HEK293 (cell line): Measurements from ENCODE around the gene PRDM5.

Source experiments
- CTCF ChIA-PET: fragments of 350-600 bp; formaldehyde crosslinking; extraction: SDS; loops from one replicate; lab custom pipeline; 2021; ENCODE audit warnings: antibody characterized with exemption; lab: Yijun Ruan, JAX
- POLR2A ChIA-PET: fragments of 300-600 bp; formaldehyde crosslinking; extraction: SDS; loops from one replicate; lab custom pipeline; 2020; ENCODE audit warnings: antibody characterized with exemption, inconsistent platforms; lab: Yijun Ruan, JAX
- H3K27ac ChIP-seq: fragments of 200-500 bp; sonication (Bioruptor generic); 2 replicates; pipeline ENCODE4 v1.5.1; 2014; ENCODE audit warnings: low read depth, low read length, control low read depth, inconsistent platforms; ENCODE audit errors: extremely low read depth
- H3K36me3 ChIP-seq, 2 experiments: fragments of 200-500 bp in 1 of 2; sonication (Bioruptor generic) in 1 of 2; 1 replicate in 1 of 2; 2 replicates in 1 of 2; pipeline ENCODE4 v1.5.1; 2014 to 2017; ENCODE audit warnings: inconsistent platforms in 2 of 2, low read length in 2 of 2; ENCODE audit not compliant: control insufficient read depth in 2 of 2, insufficient read depth in 1 of 2
- H3K4me1 ChIP-seq: fragments of 200-500 bp; sonication (Bioruptor generic); 2 replicates; pipeline ENCODE4 v1.5.1; 2014; ENCODE audit warnings: mild to moderate bottlenecking, low read length, inconsistent platforms; ENCODE audit not compliant: control insufficient read depth, insufficient read depth
- H3K4me3 ChIP-seq: 2 replicates; pipeline ENCODE4 v1.5.1; 2011; ENCODE audit warnings: low read depth, mild to moderate bottlenecking, control low read depth, low read length, moderate library complexity
- H3K9me3 ChIP-seq: fragments of 200-500 bp; sonication (Bioruptor generic); 2 replicates; pipeline ENCODE4 v1.5.1; 2014; ENCODE audit warnings: low read depth, low read length, inconsistent platforms; ENCODE audit not compliant: control insufficient read depth, insufficient read depth
- KLF16 ChIP-seq: fragments of 450-650 bp; formaldehyde crosslinking; IDR thresholded peaks from 2 replicates; pipeline ENCODE4 v1.5.1; 2017; ENCODE audit warnings: missing biosample characterization, missing genetic modification characterization
- KLF9 ChIP-seq: fragments of 450-650 bp; formaldehyde crosslinking; IDR thresholded peaks from 2 replicates; pipeline ENCODE4 v1.5.1; 2016; ENCODE audit warnings: missing biosample characterization, missing genetic modification characterization, low read depth
- PRDM4 ChIP-seq: fragments of 450-650 bp; formaldehyde crosslinking; IDR thresholded peaks from 2 replicates; pipeline ENCODE4 v1.5.1; 2017; ENCODE audit warnings: missing biosample characterization, missing genetic modification characterization
- WT1 ChIP-seq: fragments of 450-650 bp; formaldehyde crosslinking; IDR thresholded peaks from 2 replicates; pipeline ENCODE4 v1.5.1; 2016; ENCODE audit warnings: missing biosample characterization, missing genetic modification characterization
- ZBTB6 ChIP-seq: fragments of 450-650 bp; formaldehyde crosslinking; IDR thresholded peaks from 2 replicates; pipeline ENCODE4 v1.5.1; 2017; ENCODE audit warnings: missing biosample characterization, missing genetic modification characterization
- ZNF146 ChIP-seq: fragments of 450-650 bp; formaldehyde crosslinking; IDR thresholded peaks from 2 replicates; pipeline ENCODE4 v1.5.1; 2016; ENCODE audit warnings: missing biosample characterization, missing genetic modification characterization
- ZNF274 ChIP-seq, 2 experiments: fragments of 200-500 bp in 1 of 2; fragments of 450-650 bp in 1 of 2; sonication (Bioruptor generic) in 1 of 2; formaldehyde crosslinking in 1 of 2; IDR thresholded peaks; 2 replicates each; pipeline versions ENCODE4 v1.5.1 to v1.6.1; 2014 to 2016; ENCODE audit warnings: borderline replicate concordance in 1 of 2, inconsistent platforms in 1 of 2, low read length in 1 of 2, missing biosample characterization in 1 of 2, missing genetic modification characterization in 1 of 2
- ZNF394 ChIP-seq: fragments of 450-650 bp; formaldehyde crosslinking; IDR thresholded peaks from 2 replicates; pipeline ENCODE4 v1.5.1; 2016; ENCODE audit warnings: missing biosample characterization, missing genetic modification characterization, mild to moderate bottlenecking, moderate library complexity, borderline replicate concordance
- ZNF426 ChIP-seq: fragments of 450-650 bp; formaldehyde crosslinking; IDR thresholded peaks from 2 replicates; pipeline ENCODE4 v1.5.1; 2017; ENCODE audit warnings: missing biosample characterization, missing genetic modification characterization, mild to moderate bottlenecking, inconsistent platforms, moderate library complexity
- ZNF514 ChIP-seq: fragments of 450-650 bp; formaldehyde crosslinking; IDR thresholded peaks from 2 replicates; pipeline ENCODE4 v1.5.1; 2016; ENCODE audit warnings: missing biosample characterization, missing genetic modification characterization
- ZNF544 ChIP-seq: fragments of 450-650 bp; formaldehyde crosslinking; IDR thresholded peaks from 2 replicates; pipeline ENCODE4 v1.5.0; 2017; ENCODE audit warnings: missing biosample characterization, missing genetic modification characterization
- ZNF585B ChIP-seq: fragments of 450-650 bp; formaldehyde crosslinking; IDR thresholded peaks from 2 replicates; pipeline ENCODE4 v1.5.1; 2016; ENCODE audit warnings: missing biosample characterization, missing genetic modification characterization
- ZNF626 ChIP-seq: fragments of 450-650 bp; sonication (Bioruptor Pico); formaldehyde crosslinking; IDR thresholded peaks from 2 replicates; pipeline ENCODE4 v1.5.1; 2018; ENCODE audit warnings: missing biosample characterization, missing genetic modification characterization, inconsistent platforms
- ZNF654 ChIP-seq: fragments of 450-650 bp; formaldehyde crosslinking; IDR thresholded peaks from 2 replicates; pipeline ENCODE4 v1.5.1; 2016; ENCODE audit warnings: low read depth, missing biosample characterization, missing genetic modification characterization
- ZNF658 ChIP-seq: fragments of 450-650 bp; formaldehyde crosslinking; IDR thresholded peaks from 2 replicates; pipeline ENCODE4; 2016; ENCODE audit warnings: missing biosample characterization, missing genetic modification characterization
- ZNF677 ChIP-seq: fragments of 450-650 bp; IDR thresholded peaks from 2 replicates; pipeline ENCODE4 v1.5.0; 2018; ENCODE audit warnings: missing biosample characterization, mild to moderate bottlenecking, missing genetic modification characterization, moderate library complexity
- ZNF701 ChIP-seq: fragments of 450-650 bp; formaldehyde crosslinking; IDR thresholded peaks from 2 replicates; pipeline ENCODE4 v1.5.1; 2016; ENCODE audit warnings: missing biosample characterization, missing genetic modification characterization
- ZNF777 ChIP-seq: fragments of 450-650 bp; formaldehyde crosslinking; IDR thresholded peaks from 2 replicates; pipeline ENCODE4 v1.5.1; 2017; ENCODE audit warnings: missing biosample characterization, missing genetic modification characterization, borderline replicate concordance
- TF ChIP-seq, protein P1 (sequence below): sonication (generic); formaldehyde crosslinking; IDR thresholded peaks from 2 replicates; pipeline ENCODE4 v1.8.1; 2022; ENCODE audit warnings: mild to moderate bottlenecking, moderate library complexity, missing genetic modification reagents
- TF ChIP-seq, protein P2 (sequence below): fragments of 450-650 bp; formaldehyde crosslinking; conservative IDR thresholded peaks from 2 replicates; pipeline ENCODE4 v1.5.1; 2016; ENCODE audit warnings: low read depth, missing biosample characterization, missing genetic modification characterization
- TF ChIP-seq, protein P3 (sequence below): fragments of 450-650 bp; formaldehyde crosslinking; IDR thresholded peaks from 2 replicates; pipeline ENCODE4 v1.5.1; 2016; ENCODE audit warnings: missing biosample characterization, missing genetic modification characterization

PRDM5 gene

GRCh38 chr4:120755864-120756263 is 166.7 kb downstream of the PRDM5 start:
- no peak overlapping the region for H3K4me3 ChIP-seq
- ChIA-PET CTCF (no interaction called here), POLR2A (no interaction called here)
- no peaks in the 10 kb centered on the region for H3K4me1 ChIP-seq
- H3K27ac ChIP-seq = no peak overlapping the region
- no peaks in the 10 kb centered on the region for H3K36me3 ChIP-seq
- TF ChIP-seq ZNF626 (tag by site-specific recombination) (no peak), ZNF701 (tag by site-specific recombination) (no peak), ZNF544 (no peak), ZNF514 (no peak), WT1 (tag by site-specific recombination) (no peak), PRDM4 (tag by site-specific recombination) (no peak), ZNF585B (tag by site-specific recombination) (no peak), ZNF146 (tag by site-specific recombination) (no peak), ZNF426 (tag by site-specific recombination) (no peak), ZNF274 (IDR thresholded peaks at IDR 0.05; ENCODE audit: low read length) (no peak), ZNF274 (tag by site-specific recombination; IDR thresholded peaks at IDR 0.05; ENCODE audit: borderline replicate concordance) (no peak), ZBTB6 (tag by site-specific recombination) (no peak), KLF16 (no peak), KLF9 (no peak)
- TF ChIP-seq, protein P1, sequence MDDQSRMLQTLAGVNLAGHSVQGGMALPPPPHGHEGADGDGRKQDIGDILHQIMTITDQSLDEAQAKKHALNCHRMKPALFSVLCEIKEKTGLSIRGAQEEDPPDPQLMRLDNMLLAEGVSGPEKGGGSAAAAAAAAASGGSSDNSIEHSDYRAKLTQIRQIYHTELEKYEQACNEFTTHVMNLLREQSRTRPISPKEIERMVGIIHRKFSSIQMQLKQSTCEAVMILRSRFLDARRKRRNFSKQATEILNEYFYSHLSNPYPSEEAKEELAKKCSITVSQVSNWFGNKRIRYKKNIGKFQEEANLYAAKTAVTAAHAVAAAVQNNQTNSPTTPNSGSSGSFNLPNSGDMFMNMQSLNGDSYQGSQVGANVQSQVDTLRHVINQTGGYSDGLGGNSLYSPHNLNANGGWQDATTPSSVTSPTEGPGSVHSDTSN (CRISPR knock-in tag) = no peak
- H3K9me3 ChIP-seq = no peaks in the 10 kb centered on the region

DNA sequence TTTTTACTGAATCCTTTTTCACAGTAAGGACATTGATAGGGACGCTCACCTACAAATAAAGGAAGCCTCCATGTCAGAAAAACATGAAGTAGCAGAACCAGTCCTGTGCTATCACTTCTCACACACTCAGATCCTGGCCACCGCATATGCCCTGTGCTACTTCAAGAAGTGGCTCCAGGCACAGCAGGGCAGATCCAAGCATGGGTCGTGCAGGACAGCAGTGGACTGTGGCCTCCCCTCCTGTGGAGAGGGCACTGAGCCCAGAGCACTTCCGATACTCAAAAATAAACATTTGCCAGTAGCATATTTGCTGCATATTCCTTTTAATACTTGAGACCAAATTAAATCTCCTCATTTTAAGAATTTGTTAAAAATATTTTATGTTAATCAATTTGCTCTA is 167.9 kb downstream of the PRDM5 start:
- CTCF ChIA-PET = no interaction called here
- Histone ChIP-seq H3K4me3 (no peak overlapping the region), H3K9me3 (no peaks in the 10 kb centered on the region)

More for the DNA sequence above, 167.9 kb downstream of the PRDM5 start:
- H3K36me3 ChIP-seq = peaks cover 0 to 4% of the 10 kb centered on the region in 2 experiments; a peak in 1 of 3 replicates
- H3K27ac ChIP-seq = no peak overlapping the region
- no peaks in the 10 kb centered on the region for H3K4me1 ChIP-seq
- TF ChIP-seq ZNF394 (tag by site-specific recombination) = no peak
- no peak for TF ChIP-seq ZNF654 (tag by site-specific recombination)
- TF ChIP-seq ZNF658 (tag by site-specific recombination) = no peak
- TF ChIP-seq, protein P2, sequence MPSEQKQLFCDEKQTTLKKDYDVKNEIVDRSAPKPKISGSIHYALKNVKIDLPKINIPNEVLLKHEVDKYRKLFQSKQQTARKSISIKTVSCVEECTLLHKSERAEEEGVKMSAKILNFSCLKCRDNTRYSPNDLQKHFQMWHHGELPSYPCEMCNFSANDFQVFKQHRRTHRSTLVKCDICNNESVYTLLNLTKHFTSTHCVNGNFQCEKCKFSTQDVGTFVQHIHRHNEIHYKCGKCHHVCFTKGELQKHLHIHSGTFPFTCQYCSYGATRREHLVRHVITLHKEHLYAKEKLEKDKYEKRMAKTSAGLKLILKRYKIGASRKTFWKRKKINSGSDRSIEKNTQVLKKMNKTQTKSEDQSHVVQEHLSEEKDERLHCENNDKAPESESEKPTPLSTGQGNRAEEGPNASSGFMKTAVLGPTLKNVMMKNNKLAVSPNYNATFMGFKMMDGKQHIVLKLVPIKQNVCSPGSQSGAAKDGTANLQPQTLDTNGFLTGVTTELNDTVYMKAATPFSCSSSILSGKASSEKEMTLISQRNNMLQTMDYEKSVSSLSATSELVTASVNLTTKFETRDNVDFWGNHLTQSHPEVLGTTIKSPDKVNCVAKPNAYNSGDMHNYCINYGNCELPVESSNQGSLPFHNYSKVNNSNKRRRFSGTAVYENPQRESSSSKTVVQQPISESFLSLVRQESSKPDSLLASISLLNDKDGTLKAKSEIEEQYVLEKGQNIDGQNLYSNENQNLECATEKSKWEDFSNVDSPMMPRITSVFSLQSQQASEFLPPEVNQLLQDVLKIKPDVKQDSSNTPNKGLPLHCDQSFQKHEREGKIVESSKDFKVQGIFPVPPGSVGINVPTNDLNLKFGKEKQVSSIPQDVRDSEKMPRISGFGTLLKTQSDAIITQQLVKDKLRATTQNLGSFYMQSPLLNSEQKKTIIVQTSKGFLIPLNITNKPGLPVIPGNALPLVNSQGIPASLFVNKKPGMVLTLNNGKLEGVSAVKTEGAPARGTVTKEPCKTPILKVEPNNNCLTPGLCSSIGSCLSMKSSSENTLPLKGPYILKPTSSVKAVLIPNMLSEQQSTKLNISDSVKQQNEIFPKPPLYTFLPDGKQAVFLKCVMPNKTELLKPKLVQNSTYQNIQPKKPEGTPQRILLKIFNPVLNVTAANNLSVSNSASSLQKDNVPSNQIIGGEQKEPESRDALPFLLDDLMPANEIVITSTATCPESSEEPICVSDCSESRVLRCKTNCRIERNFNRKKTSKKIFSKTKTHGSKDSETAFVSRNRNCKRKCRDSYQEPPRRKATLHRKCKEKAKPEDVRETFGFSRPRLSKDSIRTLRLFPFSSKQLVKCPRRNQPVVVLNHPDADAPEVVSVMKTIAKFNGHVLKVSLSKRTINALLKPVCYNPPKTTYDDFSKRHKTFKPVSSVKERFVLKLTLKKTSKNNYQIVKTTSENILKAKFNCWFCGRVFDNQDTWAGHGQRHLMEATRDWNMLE (tag by site-specific recombination) = no peak
- TF ChIP-seq, protein P3, sequence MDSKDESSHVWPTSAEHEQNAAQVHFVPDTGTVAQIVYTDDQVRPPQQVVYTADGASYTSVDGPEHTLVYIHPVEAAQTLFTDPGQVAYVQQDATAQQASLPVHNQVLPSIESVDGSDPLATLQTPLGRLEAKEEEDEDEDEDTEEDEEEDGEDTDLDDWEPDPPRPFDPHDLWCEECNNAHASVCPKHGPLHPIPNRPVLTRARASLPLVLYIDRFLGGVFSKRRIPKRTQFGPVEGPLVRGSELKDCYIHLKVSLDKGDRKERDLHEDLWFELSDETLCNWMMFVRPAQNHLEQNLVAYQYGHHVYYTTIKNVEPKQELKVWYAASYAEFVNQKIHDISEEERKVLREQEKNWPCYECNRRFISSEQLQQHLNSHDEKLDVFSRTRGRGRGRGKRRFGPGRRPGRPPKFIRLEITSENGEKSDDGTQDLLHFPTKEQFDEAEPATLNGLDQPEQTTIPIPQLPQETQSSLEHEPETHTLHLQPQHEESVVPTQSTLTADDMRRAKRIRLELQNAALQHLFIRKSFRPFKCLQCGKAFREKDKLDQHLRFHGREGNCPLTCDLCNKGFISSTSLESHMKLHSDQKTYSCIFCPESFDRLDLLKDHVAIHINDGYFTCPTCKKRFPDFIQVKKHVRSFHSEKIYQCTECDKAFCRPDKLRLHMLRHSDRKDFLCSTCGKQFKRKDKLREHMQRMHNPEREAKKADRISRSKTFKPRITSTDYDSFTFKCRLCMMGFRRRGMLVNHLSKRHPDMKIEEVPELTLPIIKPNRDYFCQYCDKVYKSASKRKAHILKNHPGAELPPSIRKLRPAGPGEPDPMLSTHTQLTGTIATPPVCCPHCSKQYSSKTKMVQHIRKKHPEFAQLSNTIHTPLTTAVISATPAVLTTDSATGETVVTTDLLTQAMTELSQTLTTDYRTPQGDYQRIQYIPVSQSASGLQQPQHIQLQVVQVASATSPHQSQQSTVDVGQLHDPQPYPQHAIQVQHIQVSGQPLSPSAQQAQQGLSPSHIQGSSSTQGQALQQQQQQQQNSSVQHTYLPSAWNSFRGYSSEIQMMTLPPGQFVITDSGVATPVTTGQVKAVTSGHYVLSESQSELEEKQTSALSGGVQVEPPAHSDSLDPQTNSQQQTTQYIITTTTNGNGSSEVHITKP (tag by site-specific recombination) = no peak
- TF ChIP-seq ZNF677 (tag by site-specific recombination) = no peak
- TF ChIP-seq ZNF777 (tag by site-specific recombination) = no peak
- POLR2A ChIA-PET = no interaction called here
